ENCODE data around the gene EXOC6B.
A peak's percentile ranks its signal among the peaks of the same experiment; 100 is the strongest.

Gene EXOC6B

GRCh38 chr2:72263776-72264060, 562.1 kb downstream of the EXOC6B start:
- DNase-seq: peak; percentile 9

GRCh38 chr2:72263043-72263775, 562.6 kb downstream of the EXOC6B start:
- DNase-seq: peak; percentile 17

- DNase-seq: no peak
Measured at GRCh38 chr2:72261076-72261475, 564.8 kb downstream of the EXOC6B start.

- no peak for DNase-seq
Measured at GRCh38 chr2:72255540-72255939, 570.3 kb downstream of the EXOC6B start.

- DNase-seq: no peak
Measured at GRCh38 chr2:72254831-72255451, 570.9 kb downstream of the EXOC6B start.

- DNase-seq: peak; percentile 6
Measured at GRCh38 chr2:72238311-72238710, 587.5 kb downstream of the EXOC6B start.

GRCh38 chr2:72237549-72237948, 588.3 kb downstream of the EXOC6B start:
- DNase-seq: no peak

- DNase-seq: peak; percentile 92
Measured at GRCh38 chr2:72236445-72237067, 589.3 kb downstream of the EXOC6B start.

GRCh38 chr2:72235497-72236415, 590.1 kb downstream of the EXOC6B start:
- DNase-seq: no peak

GRCh38 chr2:72233211-72233610, 592.6 kb downstream of the EXOC6B start:
- DNase-seq: no peak

GRCh38 chr2:72222829-72223564, 602.8 kb downstream of the EXOC6B start:
- DNase-seq: peak; percentile 93

- peak; percentile 22 for DNase-seq
Measured at GRCh38 chr2:72220170-72220569, 605.7 kb downstream of the EXOC6B start.

GRCh38 chr2:72214429-72215143, 611.2 kb downstream of the EXOC6B start:
- DNase-seq: peak; percentile 60

- no peak for DNase-seq
Measured at GRCh38 chr2:72212486-72212855, 613.4 kb downstream of the EXOC6B start.

GRCh38 chr2:72211777-72212485, 613.9 kb downstream of the EXOC6B start:
- peak; percentile 74 for DNase-seq

GRCh38 chr2:72211350-72211749, 614.5 kb downstream of the EXOC6B start:
- no peak for DNase-seq

- DNase-seq: no peak
Measured at GRCh38 chr2:72210470-72210869, 615.4 kb downstream of the EXOC6B start.

GRCh38 chr2:72208225-72208624, 617.6 kb downstream of the EXOC6B start:
- DNase-seq: no peak

GRCh38 chr2:72207334-72207733, 618.5 kb downstream of the EXOC6B start:
- no peak for DNase-seq

- DNase-seq: no peak
Measured at GRCh38 chr2:72205504-72205881, 620.3 kb downstream of the EXOC6B start.
